Tongue (tissue), 2 donors: ENCODE data around the gene AGAP1. TPM values are rescaled to one million over a fixed set of nuclear protein-coding genes. Genes with fewer than 3 reads are reported as not detected.

Source experiments
- DNase-seq: peaks from one replicate; pipeline ENCODE4 v3.0.0-alpha.2; 2015
- total RNA-seq: library from RNA; depleted of rRNA; stranded (reverse); fragments of >200 nt; gene quantifications from one replicate; pipeline ENCODE4 v1.2.3, GENCODE V29; 2014

Gene AGAP1
- total RNA-seq, 1 donor from 2014 or later = 33.0 TPM

DNA sequence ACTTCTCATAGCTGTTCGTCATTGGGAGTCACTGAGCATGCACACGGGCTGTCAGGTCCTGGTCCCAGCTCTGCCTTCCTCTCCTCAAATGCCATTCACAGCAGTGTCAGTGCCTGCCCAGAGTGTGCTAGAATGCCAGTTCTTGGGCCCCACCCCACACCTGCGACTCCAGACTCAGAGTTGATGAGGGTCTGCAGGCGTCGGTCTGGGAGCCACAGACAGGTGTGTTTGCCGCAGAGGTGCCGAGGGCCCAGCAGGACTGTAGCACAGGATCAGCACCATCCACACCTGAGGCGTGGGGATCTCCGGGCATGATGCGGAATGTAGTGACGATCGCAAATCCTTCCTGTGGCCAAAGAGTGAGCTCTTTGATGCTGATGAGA is 56.5 kb downstream of the AGAP1 start:
- no peak for DNase-seq

DNA sequence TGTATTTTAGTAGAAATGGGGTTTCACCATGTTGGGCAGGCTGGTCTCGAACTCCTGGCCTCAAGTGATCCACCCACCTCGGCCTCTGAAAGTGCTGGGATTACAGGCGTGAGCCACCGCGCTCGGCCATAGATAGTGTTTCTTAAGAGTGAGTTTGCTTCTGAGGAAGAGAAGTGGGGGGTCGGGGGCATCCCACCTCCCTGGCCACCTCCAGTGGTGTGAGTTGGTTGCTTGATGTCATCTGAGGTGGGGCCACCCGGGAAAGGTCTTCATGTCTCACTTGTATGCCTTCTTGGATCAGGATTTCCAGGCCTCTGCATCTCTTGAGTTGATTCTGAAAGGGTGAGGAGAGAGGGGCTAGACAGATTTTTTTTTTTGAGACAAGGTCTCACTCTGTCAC is 57.1 kb downstream of the AGAP1 start:
- DNase-seq = no peak

DNA sequence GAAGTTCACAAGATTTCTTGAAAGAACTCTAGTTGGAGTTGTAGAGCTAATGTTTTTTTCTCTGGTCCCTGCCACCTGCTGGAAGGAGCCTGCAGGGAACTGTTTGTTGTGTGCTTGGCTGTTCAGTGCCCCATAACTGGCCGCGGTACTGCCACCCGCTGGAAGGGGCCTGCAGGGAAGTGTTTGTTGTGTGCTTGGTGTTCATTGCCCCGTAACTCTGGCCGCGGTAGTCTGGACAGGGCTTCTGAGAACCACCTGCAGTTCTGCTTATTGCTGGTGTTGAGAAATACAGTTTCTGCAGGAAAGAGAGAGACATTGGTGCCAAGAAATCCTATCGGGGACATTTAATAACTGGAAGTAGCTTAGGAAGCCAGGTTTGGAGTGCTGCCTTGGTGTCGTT is 58.1 kb downstream of the AGAP1 start:
- DNase-seq = peak; percentile 65

DNA sequence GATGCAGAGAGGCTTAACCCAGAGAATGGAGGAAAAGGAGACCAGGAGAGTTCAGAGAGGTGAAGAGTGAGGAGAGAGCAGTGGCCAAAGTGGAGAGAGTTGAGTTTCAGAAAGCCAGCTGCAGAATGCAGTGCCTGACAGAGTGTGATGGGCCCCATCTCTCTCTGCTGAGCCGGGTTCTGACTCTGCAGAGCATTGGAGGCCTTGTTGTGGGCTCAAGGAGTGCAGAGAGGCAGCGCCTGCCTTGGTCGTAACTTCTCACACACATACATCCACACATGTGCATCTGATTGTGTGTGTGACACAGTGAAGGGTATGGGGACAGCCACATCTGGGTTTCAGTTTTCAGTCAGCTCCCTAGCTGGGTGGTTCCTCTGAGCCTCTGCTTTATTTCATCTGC is 58.8 kb downstream of the AGAP1 start:
- no peak for DNase-seq

DNA sequence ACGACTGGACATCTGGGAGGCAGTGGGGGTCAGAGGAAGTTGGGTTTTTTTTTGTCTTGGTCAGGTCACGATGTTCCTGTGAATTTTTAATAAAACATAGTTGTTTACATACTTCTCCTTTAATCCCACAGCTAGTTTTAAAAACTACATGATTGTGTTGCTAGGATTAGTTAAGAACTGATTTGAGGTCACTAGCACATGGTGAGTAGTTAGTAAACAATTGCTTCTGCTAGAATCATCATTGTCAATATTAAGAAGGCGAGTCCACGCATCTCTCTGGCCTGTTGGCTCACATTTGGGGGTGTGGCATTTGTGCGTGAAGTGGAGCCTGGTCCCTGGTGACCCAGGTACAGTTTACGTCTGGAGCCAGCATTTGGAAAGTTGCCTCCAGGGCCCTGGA is 59.4 kb downstream of the AGAP1 start:
- DNase-seq = no peak

DNA sequence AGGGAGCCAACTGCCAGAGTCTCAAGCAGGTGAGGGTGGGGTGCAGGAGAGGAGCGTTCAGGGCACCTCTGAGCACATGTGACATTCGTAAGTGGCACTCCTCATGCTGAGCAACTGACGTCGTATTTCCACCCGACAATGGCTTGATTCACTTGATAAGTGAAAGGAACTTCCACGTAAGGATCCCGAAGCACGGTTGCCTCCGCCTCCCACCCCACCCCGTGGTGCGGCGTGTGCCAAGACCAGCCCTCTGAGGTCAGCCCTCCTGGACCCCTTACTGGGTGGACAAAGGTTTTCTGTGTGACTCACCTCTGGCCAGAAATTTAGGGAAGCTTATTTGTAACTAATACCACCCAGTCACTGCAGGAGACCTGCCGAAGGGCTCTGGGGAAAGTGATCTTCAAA is 59.9 kb downstream of the AGAP1 start:
- no peak for DNase-seq

DNA sequence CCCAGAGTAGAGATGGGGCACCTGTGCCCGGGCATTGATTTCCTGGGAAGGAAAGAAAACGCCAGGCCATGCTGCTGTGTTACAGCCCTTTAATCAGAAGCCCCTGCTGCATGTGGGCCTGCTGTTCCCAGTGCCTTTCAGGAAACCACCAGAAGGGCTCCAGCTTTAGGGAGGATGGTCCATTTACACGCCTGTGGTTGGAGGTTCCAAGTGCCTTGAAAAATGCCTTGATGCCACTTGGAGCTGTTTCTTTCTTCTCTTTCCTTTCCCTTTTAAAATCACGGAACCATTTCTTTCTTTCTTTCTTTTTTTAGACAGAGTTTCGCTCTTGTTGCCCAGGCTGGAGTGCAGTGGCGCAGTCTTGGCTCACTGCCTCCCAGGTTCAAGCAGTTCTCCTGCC is 60.5 kb downstream of the AGAP1 start:
- no peak for DNase-seq

DNA sequence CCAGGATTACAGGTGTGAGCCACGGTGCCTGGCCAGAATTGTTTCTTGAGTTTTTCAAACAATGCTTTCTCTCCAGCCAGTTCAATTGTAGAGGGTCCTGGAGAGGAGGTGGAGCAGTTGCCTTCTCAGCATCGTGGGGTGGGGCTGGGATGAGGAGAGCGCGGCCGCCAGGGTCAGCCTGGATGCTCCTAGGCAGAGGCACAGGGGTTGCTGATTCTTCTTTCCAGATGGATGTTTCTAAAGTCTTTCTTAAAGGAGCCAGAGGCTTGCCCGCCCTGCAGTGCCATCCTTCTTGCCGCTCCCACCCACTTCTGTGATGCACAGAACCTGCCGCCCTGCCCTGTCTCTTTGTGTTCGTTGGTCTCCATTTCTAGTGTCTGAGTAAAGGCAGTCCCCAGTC is 61.1 kb downstream of the AGAP1 start:
- no peak for DNase-seq

DNA sequence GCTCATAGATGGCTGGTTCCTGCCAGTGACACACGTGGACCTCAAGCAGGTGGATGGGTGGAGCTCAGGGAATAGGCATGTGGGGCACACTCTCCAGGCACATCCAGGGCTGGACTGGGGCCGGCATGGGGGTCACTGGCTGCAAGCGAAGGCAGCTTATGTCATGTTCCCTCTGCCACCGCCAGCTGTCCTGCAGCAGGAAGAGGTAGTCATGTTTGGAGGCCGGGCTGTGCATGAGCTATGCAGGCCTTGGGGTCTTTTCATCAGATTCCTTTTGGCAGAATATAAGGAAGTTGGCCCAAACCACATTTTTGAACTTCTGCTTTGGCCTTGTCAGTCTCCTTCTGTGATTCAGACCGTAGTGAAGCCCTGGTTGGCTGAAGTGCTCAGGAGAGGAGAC is 61.5 kb downstream of the AGAP1 start:
- DNase-seq = no peak

DNA sequence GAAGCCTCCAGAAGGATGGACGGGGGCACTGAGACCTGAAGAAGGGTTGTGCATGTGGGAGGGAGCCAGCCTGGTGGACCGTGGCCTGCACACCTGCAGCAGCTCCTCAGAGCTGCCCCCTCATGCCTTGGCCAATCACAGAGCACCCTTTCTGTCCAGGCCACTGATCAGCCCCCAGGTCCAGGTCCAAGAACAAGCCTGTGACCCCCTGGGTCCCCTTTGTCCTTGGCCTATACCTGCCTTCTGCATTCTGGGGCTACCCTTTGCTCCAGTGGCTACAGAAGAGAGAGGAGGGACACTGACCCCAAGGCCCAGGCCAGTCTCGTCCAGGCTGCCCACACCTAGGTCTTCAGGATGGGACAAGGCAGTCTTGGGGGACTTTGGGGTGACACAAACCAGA is 62.2 kb downstream of the AGAP1 start:
- DNase-seq = no peak

DNA sequence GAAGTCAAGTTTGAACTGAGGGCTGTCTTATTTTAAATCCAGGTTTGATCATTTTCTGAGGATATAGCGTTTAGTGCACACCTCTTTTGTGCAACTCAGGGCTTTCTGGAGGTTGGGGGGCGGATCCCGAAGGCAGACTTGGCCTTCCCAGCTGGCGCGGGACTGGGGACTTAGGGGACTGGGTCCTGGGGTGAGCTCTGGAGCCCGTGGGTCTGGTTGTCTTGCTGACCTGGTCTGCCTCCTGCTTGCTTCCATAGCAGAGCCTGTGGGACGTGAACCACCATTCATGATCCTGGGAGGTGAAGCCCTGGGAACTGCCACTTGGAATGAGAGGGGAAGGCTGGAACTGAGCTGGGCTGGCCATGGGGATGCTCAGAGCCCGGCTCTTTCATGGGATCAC is 63.1 kb downstream of the AGAP1 start:
- no peak for DNase-seq

DNA sequence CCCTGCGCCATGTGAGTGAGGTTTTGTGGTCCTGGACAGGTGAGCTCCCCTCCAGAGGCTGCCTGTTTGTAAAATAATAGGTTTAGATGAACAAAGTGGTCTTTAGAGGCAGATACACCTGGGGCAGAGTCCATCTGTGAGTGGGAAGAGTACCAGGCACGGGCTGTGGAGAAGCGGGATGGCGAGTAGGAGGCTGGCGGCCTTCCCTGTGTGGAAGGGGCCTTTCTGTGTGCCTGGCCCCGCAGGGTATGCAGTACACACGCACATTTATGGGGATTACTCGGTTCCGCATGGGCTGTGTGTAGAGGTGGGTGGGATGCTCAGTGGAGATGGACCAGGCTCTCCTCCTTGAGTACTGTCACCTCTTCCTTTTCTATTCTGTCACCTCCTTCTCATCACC is 64.1 kb downstream of the AGAP1 start:
- no peak for DNase-seq

DNA sequence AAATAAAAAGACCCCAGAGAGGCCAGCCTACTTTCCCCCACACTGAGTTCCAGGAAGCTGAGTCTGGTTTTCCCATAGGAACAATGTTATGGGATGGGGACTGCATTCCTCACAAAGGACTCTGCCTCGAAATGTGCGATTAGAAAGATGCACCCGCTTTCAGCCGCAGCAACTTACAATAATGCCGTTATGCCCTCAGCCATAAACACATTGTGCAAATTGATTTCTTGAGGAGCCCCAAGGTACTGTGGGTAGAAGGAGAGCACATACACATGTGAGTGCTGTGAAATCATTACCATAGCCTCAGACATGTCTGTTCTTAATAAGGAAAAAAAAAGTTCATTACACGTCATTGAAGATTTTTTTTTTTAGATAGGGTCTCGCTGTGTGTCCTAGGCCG is 64.7 kb downstream of the AGAP1 start:
- DNase-seq = no peak

DNA sequence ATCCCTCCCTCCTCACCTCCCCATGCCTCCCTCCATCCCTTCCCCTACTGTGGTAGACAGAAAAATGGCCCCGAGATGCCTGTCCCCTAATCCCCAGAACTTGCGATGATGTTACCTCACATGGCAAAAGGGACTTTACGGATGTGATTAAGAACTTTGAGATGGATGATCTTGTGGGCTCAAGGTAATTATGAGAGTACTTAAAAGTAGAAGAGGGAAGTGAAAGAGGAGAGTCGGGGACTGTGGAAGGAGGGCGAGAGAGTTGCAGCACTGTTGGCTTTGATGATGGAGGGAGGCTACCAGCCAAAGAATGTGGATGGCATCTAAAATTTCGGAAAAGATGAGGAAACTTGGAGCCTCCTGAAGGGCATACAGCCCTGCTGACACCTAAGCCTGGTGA is 66.5 kb downstream of the AGAP1 start:
- no peak for DNase-seq

DNA sequence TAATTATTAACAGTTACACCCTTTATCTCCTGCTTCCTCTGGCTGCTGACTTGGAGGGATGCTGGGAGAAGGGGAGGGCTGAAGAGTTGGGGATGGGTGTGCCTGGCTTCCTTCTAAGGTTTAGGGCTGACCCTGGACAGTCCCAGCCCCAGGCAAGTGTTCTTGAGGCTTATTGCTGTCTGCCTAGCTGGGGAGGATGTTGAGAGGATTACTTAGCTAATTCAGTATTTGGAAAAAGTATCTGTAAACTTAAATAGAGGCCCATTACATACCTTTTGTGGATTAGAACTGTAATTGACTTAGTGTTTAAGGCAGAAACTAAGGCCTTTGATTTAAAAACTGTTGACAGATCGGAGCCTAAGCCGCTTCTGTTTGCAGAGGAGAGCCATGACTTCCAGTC is 67.6 kb downstream of the AGAP1 start:
- peak; percentile 71 for DNase-seq

DNA sequence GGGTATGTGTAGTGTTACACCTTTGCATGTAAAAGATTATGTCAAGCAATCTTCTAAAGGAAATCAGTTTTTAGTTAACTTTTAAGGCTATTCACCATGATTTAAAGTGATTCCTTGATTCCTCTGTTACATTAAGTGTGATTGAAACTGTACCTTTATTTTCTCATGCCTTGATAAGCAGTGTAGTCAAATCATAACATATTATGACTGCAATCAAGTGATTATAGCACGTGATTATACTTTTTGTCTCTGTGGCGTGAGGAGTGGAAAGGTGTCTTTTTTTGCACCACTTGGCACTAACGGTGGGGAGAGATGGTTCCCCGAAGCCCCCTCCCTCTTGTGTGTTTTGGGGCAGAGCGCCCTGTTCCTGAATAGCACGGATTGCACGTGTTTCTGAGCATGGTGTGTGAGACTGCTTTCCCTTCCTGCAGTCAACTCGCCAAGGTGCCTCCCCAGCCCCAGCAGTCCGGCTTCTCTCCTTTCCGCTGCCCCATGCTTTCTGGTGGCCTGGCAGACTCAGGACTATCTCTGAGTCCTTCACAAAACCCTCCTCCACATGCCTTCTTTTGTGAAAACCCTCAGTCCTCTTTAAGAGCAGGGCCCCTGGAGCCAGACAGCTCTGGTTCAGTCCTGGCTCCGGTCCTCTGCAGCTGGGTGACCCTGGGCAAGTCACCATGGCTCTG is 68.4 kb downstream of the AGAP1 start:
- DNase-seq = no peak

DNA sequence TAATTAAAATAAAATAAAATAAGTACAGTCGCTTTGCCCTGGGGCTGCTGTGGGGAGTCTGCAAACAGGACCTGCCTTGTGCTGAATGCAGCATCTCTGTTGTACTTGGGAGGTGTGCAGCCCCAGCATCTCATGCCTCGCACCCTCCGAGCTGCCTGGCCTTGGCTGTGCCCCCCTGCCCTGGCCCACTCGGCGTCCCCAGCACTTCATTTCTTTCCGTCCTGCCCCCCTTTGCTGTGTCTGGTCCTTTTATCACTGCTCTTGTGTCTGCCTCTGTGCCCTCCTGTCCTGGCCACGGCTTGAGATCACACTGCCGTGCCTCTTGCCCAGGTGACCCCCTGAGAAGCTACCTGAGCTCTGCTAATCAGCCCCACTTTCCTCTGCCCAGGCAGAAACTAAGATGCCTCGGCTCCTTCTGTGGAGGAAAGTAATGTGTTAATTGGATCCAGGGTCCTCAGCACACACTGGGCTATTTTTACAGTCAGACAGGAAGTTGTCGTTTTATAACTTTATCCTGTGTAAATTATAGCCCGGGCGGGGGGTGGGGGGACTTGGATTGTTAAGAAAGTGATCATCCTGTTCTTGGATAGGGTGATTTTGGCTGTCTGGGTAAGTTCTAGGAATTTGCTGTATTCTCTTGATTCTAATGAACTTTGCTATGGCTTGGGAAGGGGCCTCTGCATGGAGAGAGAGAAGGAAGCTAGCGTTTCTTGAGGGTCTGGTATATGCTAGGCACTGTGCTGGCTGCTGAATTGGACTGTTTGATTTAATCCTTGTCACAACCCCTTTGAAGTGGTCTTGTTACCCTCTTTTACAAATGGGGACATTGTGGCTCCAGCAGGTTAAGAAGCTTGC is 69.4 kb downstream of the AGAP1 start:
- DNase-seq = peak; percentile 52

DNA sequence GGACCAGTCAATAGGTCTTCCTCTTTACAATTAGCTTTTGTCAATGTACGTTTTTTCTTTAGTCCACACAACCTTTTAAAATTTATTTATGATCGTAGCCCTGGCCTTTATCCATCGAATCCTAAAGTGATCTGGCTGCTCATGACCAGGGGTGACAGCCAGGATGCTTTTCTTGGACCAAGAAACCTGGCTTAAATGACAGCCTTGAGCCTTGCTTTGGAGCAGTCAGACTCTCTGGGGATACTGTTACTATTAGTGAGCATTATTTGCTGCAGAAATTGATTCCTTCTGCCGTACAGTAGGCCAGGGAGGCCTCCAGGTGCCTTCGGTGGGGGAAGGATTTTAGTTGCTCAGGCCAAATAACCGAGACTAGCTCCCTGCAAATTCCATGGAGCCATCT is 70.2 kb downstream of the AGAP1 start:
- DNase-seq = peak; percentile 27

DNA sequence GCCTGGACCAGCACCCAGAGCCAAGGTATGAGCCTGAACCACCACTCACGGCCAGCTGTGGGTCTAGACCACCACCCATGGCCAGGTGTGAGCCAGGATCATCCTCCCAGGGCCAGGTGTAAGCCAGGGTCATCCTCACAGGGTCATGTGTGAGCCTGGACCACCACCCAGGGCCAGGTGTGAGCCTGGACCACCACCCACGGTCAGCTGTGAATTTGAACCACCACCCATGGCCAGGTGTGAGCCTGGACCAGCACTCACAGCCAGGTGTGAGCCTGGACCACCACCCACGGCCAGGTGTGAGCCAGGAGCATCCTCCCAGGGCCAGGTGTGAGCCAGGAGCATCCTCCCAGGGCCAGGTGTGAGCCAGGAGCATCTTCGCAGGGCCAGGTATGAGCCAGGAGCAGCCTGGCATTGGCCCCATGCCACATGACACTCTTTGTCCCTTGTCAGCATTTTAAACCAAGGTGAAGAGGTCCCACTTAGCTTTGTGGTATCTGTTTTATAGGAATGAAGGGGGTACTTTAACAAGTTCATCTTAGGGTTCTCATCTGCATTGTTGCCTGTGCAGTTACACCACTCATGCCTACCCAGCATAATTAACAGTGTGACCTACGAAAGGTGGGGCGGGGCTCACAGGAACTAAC is 71.2 kb downstream of the AGAP1 start:
- DNase-seq = no peak

DNA sequence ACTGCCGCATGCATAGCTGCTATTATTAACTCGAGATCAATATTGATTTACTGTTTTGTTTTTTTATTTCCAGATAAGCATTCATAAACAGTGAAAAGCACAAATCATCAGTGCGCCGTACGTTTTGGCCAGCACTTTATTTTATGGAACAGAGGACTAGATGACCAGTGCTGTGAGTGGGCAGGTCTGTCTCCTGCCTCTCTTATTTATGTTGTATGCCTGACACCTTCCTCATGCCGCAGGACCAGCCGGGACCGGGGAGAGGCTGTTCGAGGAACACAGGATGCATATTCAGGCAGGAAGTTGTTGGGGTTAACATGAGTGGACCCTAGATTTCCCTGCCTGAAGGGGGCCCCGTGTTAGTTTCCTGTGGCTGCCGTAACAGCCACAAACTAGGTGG is 72.6 kb downstream of the AGAP1 start:
- no peak for DNase-seq

DNA sequence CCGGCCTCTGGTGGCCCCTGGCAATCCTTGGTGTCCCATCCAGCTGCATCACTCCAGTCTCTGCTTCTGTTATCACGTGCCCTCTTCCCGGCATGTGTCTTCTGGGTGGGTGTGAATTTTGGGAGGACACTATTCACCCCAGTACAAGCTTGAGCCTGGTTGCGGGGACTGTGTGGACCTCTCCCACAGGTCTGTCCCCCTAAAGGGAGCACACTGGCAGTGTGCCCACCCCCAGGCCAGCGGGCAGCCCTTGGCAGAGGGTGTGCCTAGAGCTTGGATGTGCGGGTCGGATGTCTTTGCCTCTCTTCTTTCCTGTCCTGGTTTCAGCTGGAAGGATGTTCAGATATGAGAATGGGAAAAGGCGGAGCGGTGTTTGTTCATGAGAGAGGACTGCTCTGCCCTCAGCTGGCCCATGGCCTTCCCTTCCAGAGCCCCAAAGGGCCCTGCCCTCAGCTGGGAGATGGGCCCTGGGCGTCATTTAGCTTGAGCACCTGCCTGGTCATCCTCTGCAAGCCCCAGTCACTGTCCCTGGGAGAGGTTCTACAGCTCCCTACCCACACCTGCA is 73.2 kb downstream of the AGAP1 start:
- no peak for DNase-seq

DNA sequence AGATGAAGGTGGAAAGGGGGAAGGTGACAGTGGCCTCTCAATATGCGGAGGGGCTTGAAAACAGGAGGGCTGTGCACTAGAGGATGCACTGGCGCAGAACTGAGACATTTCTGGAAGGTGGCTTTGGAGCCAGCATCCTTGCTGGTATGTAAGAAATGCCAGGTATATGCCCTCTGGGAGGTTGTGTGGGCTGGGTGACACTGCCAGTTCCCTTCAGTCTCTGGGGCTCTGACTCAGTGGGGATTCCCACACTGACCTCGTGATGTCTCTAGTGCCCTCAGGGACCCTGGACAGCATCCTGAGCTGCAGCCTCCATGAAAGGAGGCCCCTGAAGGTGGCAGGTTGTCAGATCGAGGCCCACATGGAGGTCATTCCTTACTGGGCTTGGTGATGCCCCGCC is 74.0 kb downstream of the AGAP1 start:
- DNase-seq = no peak

DNA sequence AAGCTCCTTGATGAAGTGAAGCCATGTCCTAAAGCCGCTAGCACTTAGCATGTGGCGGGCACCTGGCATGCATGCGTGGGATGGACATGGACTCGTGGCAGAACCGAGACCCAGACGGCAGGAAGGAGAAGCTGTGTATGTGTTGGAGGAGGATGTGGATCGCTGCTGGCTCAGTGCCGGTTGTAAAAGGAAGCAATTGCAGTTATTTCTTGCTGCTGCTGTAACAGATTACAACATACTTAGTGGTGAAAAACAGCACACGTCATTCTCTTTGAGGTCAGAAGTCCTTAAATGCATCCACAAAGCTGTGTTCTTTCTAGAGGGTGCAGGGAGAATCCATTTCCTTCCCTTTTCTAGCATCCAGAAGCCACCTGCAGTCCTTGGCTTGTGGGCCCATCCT is 74.6 kb downstream of the AGAP1 start:
- DNase-seq = no peak
